WTC11 (cell line): ENCODE results near the gene RNF212B.

Experiments used
- ATF1 ChIP-seq: sonication (generic); formaldehyde crosslinking; IDR thresholded peaks from 2 replicates; pipeline ENCODE4 v1.8.1; 2023; ENCODE audit warnings: mild to moderate bottlenecking, moderate library complexity, missing genetic modification reagents
- CTCF ChIP-seq: fragments of 200-600 bp; IDR thresholded peaks from 2 replicates; pipeline ENCODE4 v1.8.0; 2022; ENCODE audit warnings: antibody characterized with exemption
- NFE2L1 ChIP-seq: sonication (generic); formaldehyde crosslinking; IDR thresholded peaks from 2 replicates; pipeline ENCODE4 v1.8.1; 2023; ENCODE audit warnings: missing genetic modification reagents

- TF ChIP-seq ATF1 (CRISPR knock-in tag) (no peak), NFE2L1 (CRISPR knock-in tag) (no peak), CTCF (no peak)
These were observed 69.4 kb downstream of the RNF212B start for GRCh38 chr14:23307146-23307530.
